Bronchial epithelial cell (primary cell): ENCODE data around the gene TULP4. TPM values are rescaled to one million over a fixed set of nuclear protein-coding genes. Genes with fewer than 3 reads are reported as not detected.

ENCODE experiments used
- DNase-seq: peaks from one replicate; pipeline ENCODE4 v3.0.0-alpha.2; 2010; ENCODE audit warnings: low read depth
- FAIRE-seq: peaks from 2 replicates; lab custom pipeline; 2011; peaks lifted over from hg19 to GRCh38; lab: Jason Lieb, UNC
- H3K27me3 ChIP-seq: 2 replicates; pipeline ENCODE4 v1.5.1; 2011; ENCODE audit warnings: low read length; ENCODE audit not compliant: control insufficient read depth, insufficient read depth
- H3K36me3 ChIP-seq: 2 replicates; pipeline ENCODE4 v1.5.1; 2011; ENCODE audit warnings: low read length; ENCODE audit not compliant: control insufficient read depth, insufficient read depth
- H3K4me3 ChIP-seq: 2 replicates; pipeline ENCODE4 v1.5.1; 2011; ENCODE audit warnings: mild to moderate bottlenecking, low read depth, low read length, control low read depth
- total RNA-seq: library from RNA; depleted of rRNA; stranded (reverse); fragments of >200 nt; gene quantifications from 2 replicates; pipeline ENCODE4 v1.2.1, GENCODE V29; 2014
- TF ChIP-seq, protein P1 (sequence below): IDR thresholded peaks from 2 replicates; pipeline ENCODE4 v1.5.1; 2011; ENCODE audit warnings: mild to moderate bottlenecking, moderate library complexity, low read length, control low read depth, inconsistent platforms; ENCODE audit not compliant: insufficient read depth, severe bottlenecking

The TULP4 gene
- total RNA-seq, 1 donor from 2014 or later = 127 TPM

DNA sequence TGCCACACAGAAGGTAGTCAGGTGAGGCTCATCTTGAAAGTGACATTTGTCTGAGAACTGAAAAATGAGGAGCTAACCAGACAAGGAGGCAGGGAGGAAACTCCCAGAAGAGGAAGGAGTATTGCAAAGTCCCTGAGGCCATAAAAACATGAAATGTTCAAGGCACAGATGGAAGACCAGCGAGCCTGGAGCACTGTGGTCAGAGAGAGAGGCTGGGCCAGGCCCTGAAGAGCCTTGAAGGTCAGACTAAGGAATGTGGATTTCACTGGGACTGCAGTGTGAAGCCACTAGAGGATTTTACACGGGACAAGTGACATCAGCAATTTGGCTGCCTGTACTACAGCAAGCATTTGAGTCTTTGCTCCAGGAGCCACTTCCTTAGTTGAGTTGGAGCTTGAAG is 226.5 kb downstream of the TULP4 start:
- TF ChIP-seq, protein P1, sequence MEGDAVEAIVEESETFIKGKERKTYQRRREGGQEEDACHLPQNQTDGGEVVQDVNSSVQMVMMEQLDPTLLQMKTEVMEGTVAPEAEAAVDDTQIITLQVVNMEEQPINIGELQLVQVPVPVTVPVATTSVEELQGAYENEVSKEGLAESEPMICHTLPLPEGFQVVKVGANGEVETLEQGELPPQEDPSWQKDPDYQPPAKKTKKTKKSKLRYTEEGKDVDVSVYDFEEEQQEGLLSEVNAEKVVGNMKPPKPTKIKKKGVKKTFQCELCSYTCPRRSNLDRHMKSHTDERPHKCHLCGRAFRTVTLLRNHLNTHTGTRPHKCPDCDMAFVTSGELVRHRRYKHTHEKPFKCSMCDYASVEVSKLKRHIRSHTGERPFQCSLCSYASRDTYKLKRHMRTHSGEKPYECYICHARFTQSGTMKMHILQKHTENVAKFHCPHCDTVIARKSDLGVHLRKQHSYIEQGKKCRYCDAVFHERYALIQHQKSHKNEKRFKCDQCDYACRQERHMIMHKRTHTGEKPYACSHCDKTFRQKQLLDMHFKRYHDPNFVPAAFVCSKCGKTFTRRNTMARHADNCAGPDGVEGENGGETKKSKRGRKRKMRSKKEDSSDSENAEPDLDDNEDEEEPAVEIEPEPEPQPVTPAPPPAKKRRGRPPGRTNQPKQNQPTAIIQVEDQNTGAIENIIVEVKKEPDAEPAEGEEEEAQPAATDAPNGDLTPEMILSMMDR = no peak
- Histone ChIP-seq H3K36me3 (no peaks in the 10 kb centered on the region), H3K4me3 (no peak overlapping the region), H3K27me3 (peaks cover 2% of the 10 kb centered on the region)
- no peak for DNase-seq
- no peak for FAIRE-seq

DNA sequence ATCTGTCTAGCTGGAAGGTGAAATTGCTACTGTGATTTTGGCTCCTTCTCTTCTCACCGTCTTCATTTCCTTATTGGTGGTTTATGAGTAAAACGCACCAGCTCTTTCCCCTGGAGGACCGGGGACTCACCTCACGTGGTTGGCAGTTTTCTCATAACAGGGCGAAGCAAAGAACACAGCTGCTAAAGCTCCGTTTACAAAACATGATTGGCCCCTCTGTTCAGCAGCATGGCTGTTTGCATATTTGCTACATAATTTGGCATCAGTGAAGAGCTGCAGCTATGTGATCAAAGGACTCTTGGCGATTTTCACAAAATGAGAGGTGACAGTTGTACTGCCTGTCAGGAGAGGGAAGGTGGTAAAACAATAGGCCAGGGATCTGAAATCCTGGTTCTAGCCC is 227.1 kb downstream of the TULP4 start:
- no peak overlapping the region for H3K4me3 ChIP-seq
- no peaks in the 10 kb centered on the region for H3K36me3 ChIP-seq
- H3K27me3 ChIP-seq = peaks cover 2% of the 10 kb centered on the region
- TF ChIP-seq, protein P1 = no peak
- FAIRE-seq (no peak), DNase-seq (no peak)

DNA sequence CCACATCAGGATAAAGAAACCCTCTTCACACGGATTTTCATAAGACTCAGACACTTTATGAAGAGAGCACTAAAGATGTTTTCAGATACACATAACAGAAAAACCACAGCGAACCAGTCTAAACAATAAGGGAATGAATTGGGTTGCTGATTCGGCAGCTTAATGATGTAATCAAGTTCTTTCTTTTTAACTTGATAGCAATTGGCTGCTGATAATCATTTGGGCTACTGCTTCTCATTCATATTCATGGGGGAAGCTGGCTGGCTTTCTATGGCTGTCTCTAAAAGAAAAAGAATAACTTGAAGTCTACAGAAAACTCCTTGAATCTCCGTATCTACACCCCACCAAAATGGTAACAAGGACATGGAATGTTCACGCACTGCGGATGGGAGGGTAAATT is 227.6 kb downstream of the TULP4 start:
- Histone ChIP-seq H3K4me3 (no peak overlapping the region), H3K27me3 (peaks cover 2% of the 10 kb centered on the region), H3K36me3 (no peaks in the 10 kb centered on the region)
- no peak for FAIRE-seq
- TF ChIP-seq, protein P1 = no peak
- no peak for DNase-seq

DNA sequence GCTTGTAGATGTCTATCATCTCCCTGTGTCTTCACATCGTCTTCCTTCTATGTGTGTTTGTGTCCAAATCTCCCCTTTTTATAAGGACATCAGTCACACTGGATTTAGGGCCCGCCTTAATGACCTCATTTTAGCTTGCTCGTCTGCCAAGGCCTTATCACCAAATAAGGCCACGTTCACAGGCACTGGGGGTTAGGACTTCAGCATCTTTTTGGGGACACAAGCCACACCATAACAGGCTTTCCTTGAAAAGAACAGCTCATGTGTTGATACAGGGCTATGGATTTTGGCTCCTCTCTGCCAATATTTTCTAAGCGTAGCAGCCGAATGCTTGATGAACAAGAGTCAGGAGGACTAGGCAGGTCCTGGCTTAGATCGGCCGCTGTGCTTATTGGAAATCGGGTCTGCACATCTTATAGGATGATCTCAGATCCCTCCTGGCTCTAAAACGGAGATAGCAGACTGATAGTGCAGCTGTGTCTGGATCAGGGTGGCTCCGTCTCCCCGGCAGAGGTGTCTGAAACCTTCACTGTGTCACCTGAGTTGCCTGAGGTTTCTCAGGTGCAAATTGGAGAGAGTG is 231.4 kb downstream of the TULP4 start:
- TF ChIP-seq, protein P1 = no peak
- FAIRE-seq = peak; percentile 83
- Histone ChIP-seq H3K36me3 (no peaks in the 10 kb centered on the region), H3K27me3 (no peaks in the 10 kb centered on the region), H3K4me3 (no peak overlapping the region)
- no peak for DNase-seq

DNA sequence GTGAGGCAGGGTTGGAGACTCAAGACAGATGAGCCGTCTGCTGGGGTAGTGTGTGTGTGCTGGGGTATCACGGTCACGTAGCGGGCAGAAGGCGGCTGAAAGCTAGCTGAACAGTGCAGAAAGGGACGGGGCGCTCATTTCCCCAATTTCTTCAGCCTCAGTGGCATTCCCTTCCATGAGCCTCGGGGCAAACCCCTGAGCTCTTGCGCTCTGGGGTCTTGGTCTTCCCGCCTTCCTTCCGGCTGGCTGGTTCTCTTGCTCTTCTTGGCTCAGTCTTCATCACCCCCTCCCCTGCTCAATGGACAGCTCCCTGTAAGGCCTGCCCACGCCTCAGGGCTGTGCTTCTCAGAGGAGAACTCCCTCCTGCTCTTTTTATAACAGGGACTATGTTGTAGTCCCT is 232.2 kb downstream of the TULP4 start:
- Histone ChIP-seq H3K36me3 (no peaks in the 10 kb centered on the region), H3K27me3 (no peaks in the 10 kb centered on the region), H3K4me3 (no peak overlapping the region)
- FAIRE-seq (no peak), DNase-seq (no peak)
- TF ChIP-seq, protein P1 = no peak
